ENCODE measurements around the gene PDGFD. TPM values are rescaled to one million over a fixed set of nuclear protein-coding genes. Genes with fewer than 3 reads are reported as not detected.

PDGFD gene
- total RNA-seq, 1 donor from 2014 or later: 2.2 TPM

DNA sequence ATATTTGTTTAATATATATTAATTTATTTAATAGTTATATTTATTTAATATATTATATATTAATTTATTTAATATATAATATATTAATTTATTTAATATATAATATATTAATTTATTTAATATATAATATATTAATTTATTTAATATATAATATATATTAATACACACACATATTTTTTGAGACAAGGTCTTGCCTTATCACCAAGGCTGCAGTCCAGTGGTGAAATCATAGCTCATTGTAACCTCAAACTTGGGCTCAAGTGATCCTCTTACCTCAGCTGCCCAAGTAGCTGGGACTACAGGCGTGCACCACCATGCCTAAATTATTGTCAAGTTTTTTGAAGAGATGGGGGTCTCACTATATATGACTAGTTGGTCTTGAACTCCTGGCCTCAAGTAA lies 178.9 kb downstream of the PDGFD start:
- TF ChIP-seq, protein P1, sequence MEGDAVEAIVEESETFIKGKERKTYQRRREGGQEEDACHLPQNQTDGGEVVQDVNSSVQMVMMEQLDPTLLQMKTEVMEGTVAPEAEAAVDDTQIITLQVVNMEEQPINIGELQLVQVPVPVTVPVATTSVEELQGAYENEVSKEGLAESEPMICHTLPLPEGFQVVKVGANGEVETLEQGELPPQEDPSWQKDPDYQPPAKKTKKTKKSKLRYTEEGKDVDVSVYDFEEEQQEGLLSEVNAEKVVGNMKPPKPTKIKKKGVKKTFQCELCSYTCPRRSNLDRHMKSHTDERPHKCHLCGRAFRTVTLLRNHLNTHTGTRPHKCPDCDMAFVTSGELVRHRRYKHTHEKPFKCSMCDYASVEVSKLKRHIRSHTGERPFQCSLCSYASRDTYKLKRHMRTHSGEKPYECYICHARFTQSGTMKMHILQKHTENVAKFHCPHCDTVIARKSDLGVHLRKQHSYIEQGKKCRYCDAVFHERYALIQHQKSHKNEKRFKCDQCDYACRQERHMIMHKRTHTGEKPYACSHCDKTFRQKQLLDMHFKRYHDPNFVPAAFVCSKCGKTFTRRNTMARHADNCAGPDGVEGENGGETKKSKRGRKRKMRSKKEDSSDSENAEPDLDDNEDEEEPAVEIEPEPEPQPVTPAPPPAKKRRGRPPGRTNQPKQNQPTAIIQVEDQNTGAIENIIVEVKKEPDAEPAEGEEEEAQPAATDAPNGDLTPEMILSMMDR (IDR thresholded peaks at IDR 0.05): no peak
- no peak overlapping the region for H3K4me3 Mint-ChIP-seq (ENCODE audit: unreplicated experiment)
- H3K36me3 Mint-ChIP-seq (ENCODE audit: unreplicated experiment): no peaks in the 10 kb centered on the region
- no peak for DNase-seq (ENCODE audit: extremely low spot score, unreplicated experiment)
- peaks cover 6% of the 10 kb centered on the region for H3K9me3 Mint-ChIP-seq (ENCODE audit: unreplicated experiment)
- H3K4me1 Mint-ChIP-seq (ENCODE audit: unreplicated experiment): peaks cover 6% of the 10 kb centered on the region
- H3K27me3 Mint-ChIP-seq (ENCODE audit: unreplicated experiment): no peaks in the 10 kb centered on the region
- no peak overlapping the region for H3K27ac Mint-ChIP-seq (ENCODE audit: unreplicated experiment)

DNA sequence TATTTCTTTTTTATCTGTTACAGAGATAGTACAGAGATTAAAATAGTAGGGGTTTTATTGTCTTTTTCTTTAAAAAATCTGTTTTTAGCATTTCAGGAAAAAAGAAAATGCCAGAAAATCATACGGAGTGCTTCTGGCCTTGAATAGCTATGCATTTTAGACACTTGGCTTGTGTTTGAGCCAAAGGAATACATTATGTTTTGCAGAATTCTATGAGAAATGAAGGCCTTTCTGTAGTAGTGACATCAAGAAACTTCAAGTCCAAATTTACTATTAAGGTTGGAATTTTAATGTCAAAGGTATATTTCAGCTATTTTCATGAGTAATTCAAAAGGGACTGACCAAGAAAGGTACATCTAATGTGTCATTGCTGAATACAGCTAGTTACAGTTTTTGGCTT lies 183.8 kb downstream of the PDGFD start:
- Mint-ChIP-seq H3K4me1 (ENCODE audit: unreplicated experiment) (no peaks in the 10 kb centered on the region), H3K36me3 (ENCODE audit: unreplicated experiment) (no peaks in the 10 kb centered on the region), H3K27me3 (ENCODE audit: unreplicated experiment) (no peaks in the 10 kb centered on the region), H3K9me3 (ENCODE audit: unreplicated experiment) (peaks cover 20% of the 10 kb centered on the region), H3K27ac (ENCODE audit: unreplicated experiment) (no peak overlapping the region), H3K4me3 (ENCODE audit: unreplicated experiment) (no peak overlapping the region)
- no peak for DNase-seq (ENCODE audit: extremely low spot score, unreplicated experiment)
- TF ChIP-seq, protein P1 (IDR thresholded peaks at IDR 0.05): no peak

GRCh38 chr11:103978616-103979595 lies 185.0 kb downstream of the PDGFD start:
- Mint-ChIP-seq H3K36me3 (ENCODE audit: unreplicated experiment) (no peaks in the 10 kb centered on the region), H3K27ac (ENCODE audit: unreplicated experiment) (no peak overlapping the region), H3K4me1 (ENCODE audit: unreplicated experiment) (no peaks in the 10 kb centered on the region), H3K4me3 (ENCODE audit: unreplicated experiment) (no peak overlapping the region), H3K27me3 (ENCODE audit: unreplicated experiment) (no peaks in the 10 kb centered on the region), H3K9me3 (ENCODE audit: unreplicated experiment) (peaks cover 20% of the 10 kb centered on the region)
- DNase-seq (ENCODE audit: extremely low spot score, unreplicated experiment): no peak
- TF ChIP-seq, protein P1 (IDR thresholded peaks at IDR 0.05): no peak

DNA sequence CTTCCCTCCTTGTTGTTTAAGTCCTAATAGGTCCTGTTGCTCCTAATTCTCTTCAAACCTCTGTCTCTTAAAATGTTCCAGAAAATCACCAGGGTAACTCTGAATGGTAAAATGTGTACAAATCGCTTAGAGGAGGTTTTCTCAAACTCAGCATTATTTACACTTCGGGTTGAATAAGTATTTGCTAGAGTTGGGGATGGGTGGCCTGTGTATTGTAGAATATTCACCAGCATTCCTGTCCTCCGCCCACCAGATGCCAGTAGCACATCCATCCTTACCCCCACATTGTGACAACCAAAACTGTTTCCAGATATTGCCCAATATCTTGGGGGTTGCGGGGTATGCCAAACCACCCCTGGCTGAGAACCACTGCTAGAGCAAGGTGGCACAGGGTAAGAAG lies 191.9 kb downstream of the PDGFD start:
- H3K9me3 Mint-ChIP-seq (ENCODE audit: unreplicated experiment): peaks cover 13% of the 10 kb centered on the region
- TF ChIP-seq, protein P1 (IDR thresholded peaks at IDR 0.05): no peak
- H3K27me3 Mint-ChIP-seq (ENCODE audit: unreplicated experiment): peaks cover 5% of the 10 kb centered on the region
- no peak overlapping the region for H3K4me3 Mint-ChIP-seq (ENCODE audit: unreplicated experiment)
- H3K4me1 Mint-ChIP-seq (ENCODE audit: unreplicated experiment): peaks cover 1% of the 10 kb centered on the region
- DNase-seq (ENCODE audit: extremely low spot score, unreplicated experiment): no peak
- no peaks in the 10 kb centered on the region for H3K36me3 Mint-ChIP-seq (ENCODE audit: unreplicated experiment)
- no peak overlapping the region for H3K27ac Mint-ChIP-seq (ENCODE audit: unreplicated experiment)

DNA sequence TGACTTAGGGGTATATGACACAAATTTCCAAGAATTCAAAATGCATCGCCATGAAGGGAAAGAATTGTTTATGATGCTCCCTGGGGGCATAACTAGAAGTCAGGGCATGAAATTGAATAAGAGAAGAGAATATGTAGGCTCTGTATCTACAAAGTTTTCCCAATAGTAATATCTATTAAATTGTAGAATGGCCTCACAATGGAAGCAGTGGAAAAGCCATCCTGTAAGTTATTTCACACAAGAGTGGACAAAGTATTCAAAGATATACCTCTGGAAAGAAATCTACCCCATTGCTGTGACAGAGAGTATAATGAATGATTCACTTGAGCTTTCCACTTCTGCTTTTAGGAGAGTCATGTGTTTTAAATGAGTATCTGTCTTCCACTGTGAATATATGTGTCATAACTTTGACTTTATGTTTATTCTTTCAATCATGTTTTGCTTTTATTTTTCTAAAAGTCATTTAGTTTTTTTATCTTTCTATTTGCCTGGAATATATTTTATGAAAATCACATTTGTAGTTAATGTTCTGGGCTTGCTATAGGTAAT lies 193.2 kb downstream of the PDGFD start:
- no peak overlapping the region for H3K4me3 Mint-ChIP-seq (ENCODE audit: unreplicated experiment)
- H3K27ac Mint-ChIP-seq (ENCODE audit: unreplicated experiment): no peak overlapping the region

More for the DNA sequence above, 193.2 kb downstream of the PDGFD start:
- Mint-ChIP-seq H3K36me3 (ENCODE audit: unreplicated experiment) (no peaks in the 10 kb centered on the region), H3K27me3 (ENCODE audit: unreplicated experiment) (peaks cover 6% of the 10 kb centered on the region), H3K4me1 (ENCODE audit: unreplicated experiment) (peaks cover 1% of the 10 kb centered on the region), H3K9me3 (ENCODE audit: unreplicated experiment) (peaks cover under 1% of the 10 kb centered on the region)
- DNase-seq (ENCODE audit: extremely low spot score, unreplicated experiment): no peak
- TF ChIP-seq, protein P1 (IDR thresholded peaks at IDR 0.05): no peak

Data from osteocyte (in vitro differentiated cells).